ENCODE data around the gene FAM174A. TPM values are rescaled to one million over a fixed set of nuclear protein-coding genes. Genes with fewer than 3 reads are reported as not detected.
A peak's percentile ranks its signal among the peaks of the same experiment; 100 is the strongest.

Gene FAM174A
- 13.3 and 16.4 TPM in 2 replicates for total RNA-seq (2022)
- percentile 56 among the genes with signal in this experiment for Bru-seq, nascent RNA
- BruChase-seq, experiment 1, labeled RNA remaining after a 6-hour chase: percentile 43 among the genes with signal in this experiment
- percentile 39 among the genes with signal in this experiment for BruChase-seq, experiment 2, labeled RNA remaining after a 2-hour chase
- long read RNA-seq, transcript FAM174A-201 (3 exons, 1,356 nt): major isoform, 27 of 28 reads
- long read RNA-seq, partial matches to known transcripts: 1 of 28 reads
- long read RNA-seq, other reads (novel, unspliced or antisense): 0 of 28 reads

DNA sequence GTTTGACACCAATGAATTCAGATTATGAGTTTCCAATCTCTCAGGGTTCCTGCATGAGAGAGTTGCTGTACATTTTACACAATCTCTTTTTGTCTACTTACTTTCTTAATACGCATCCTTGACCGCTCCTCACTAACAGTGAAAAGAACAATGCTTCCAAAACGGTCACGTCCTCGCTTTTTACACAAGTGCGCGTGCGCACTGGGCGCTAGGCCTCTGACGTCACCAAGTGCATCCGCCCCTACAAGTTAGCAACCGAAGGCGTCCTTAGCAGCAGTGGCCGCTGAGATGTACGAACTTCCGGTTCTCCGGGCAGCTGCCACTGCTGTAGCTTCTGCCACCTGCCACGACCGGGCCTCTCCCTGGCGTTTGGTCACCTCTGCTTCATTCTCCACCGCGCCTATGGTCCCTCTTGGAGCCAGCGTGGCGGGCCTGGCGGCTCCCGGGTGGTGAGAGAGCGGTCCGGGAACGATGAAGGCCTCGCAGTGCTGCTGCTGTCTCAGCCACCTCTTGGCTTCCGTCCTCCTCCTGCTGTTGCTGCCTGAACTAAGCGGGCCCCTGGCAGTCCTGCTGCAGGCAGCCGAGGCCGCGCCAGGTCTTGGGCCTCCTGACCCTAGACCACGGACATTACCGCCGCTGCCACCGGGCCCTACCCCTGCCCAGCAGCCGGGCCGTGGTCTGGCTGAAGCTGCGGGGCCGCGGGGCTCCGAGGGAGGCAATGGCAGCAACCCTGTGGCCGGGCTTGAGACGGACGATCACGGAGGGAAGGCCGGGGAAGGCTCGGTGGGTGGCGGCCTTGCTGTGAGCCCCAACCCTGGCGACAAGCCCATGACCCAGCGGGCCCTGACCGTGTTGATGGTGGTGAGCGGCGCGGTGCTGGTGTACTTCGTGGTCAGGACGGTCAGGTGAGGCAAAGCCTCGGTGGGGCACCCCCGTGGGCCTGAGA lies at the start of gene FAM174A:
Gene FAM174A (plus strand): TSS at position 315 of the 946 bp plus-strand sequence. CDS start 157 bp downstream, at position 472.
- Mint-ChIP-seq H3K4me1 (ENCODE audit: low read depth, unreplicated experiment) (peaks cover 20% of the 10 kb centered on the region), H3K27ac (ENCODE audit: unreplicated experiment) (peak within 1 kb of the TSS; percentile 93), H3K27me3 (ENCODE audit: unreplicated experiment) (no peaks in the 10 kb centered on the region), H3K9me3 (ENCODE audit: low read depth, unreplicated experiment) (peaks cover 11% of the 10 kb centered on the region), H3K4me3 (ENCODE audit: low read depth, unreplicated experiment) (peak within 1 kb of the TSS; percentile 98), H3K36me3 (ENCODE audit: insufficient read depth, unreplicated experiment) (peaks cover 20% of the 10 kb centered on the region)
- intact Hi-C loops (cut with micrococcal nuclease; ENCODE audit: unreplicated experiment): no loop called here
- CTCF ChIA-PET: interaction anchor here (0.7 to 1.5 kb wide), 3 partner anchors 60 to 509 kb away, joined by 3 to 4 read pairs (median 3); no protein-coding TSS in a partner anchor
- peak; percentile 94 for DNase-seq
- TF ChIP-seq, protein P1, sequence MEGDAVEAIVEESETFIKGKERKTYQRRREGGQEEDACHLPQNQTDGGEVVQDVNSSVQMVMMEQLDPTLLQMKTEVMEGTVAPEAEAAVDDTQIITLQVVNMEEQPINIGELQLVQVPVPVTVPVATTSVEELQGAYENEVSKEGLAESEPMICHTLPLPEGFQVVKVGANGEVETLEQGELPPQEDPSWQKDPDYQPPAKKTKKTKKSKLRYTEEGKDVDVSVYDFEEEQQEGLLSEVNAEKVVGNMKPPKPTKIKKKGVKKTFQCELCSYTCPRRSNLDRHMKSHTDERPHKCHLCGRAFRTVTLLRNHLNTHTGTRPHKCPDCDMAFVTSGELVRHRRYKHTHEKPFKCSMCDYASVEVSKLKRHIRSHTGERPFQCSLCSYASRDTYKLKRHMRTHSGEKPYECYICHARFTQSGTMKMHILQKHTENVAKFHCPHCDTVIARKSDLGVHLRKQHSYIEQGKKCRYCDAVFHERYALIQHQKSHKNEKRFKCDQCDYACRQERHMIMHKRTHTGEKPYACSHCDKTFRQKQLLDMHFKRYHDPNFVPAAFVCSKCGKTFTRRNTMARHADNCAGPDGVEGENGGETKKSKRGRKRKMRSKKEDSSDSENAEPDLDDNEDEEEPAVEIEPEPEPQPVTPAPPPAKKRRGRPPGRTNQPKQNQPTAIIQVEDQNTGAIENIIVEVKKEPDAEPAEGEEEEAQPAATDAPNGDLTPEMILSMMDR (IDR thresholded peaks at IDR 0.05; ENCODE audit: unreplicated experiment): no peak
- no TSS peak for BruUV-seq (replicated peaks)

DNA sequence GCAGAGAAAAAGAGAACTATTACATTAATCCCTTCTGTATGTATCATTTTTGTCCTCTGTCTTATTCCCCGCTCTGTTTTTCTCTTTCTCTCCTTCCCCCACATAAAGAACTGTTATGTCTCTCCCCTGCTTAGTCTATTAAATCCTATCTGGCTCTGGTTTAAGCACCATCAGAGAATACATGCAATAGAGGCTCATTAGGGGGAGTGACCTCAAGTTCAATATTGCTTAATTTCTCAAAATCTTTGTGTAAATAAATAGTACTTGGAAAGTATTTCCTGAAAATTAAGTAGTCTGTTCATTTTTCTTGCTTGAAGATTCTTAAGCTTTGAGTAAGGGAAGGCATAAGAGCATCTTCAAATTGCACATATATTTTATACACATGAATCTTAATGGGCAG lies 41.2 kb upstream of the FAM174A start:
- H3K4me3 Mint-ChIP-seq (ENCODE audit: low read depth, unreplicated experiment): no peak overlapping the region
- no TSS peak for BruUV-seq (replicated peaks)
- no peaks in the 10 kb centered on the region for H3K27me3 Mint-ChIP-seq (ENCODE audit: unreplicated experiment)
- intact Hi-C loops (cut with micrococcal nuclease; ENCODE audit: unreplicated experiment): no loop called here
- H3K27ac Mint-ChIP-seq (ENCODE audit: unreplicated experiment): no peak overlapping the region
- H3K4me1 Mint-ChIP-seq (ENCODE audit: low read depth, unreplicated experiment): no peaks in the 10 kb centered on the region
- no peaks in the 10 kb centered on the region for H3K36me3 Mint-ChIP-seq (ENCODE audit: insufficient read depth, unreplicated experiment)
- TF ChIP-seq, protein P1 (IDR thresholded peaks at IDR 0.05; ENCODE audit: unreplicated experiment): no peak
- no peak for DNase-seq
- CTCF ChIA-PET: no interaction called here
- H3K9me3 Mint-ChIP-seq (ENCODE audit: low read depth, unreplicated experiment): peaks cover 3% of the 10 kb centered on the region

DNA sequence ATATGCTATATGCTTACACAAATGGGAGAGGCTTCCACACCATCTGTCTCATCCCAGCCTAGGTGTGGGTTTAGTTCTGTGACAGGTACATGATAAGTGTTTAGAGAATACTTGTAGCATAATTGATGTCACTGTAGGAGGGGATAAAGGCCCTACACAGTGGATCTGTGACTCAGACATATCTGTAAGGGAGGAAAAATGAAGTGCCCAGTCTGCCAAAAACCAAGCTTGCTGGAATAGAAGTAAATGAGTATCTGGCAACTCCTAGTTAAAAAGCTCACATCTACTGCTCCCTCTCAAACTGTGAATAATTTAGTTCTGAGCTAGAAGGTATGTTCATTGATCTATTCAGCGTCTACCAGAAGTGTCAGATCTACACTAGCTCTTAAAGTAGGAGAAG lies 38.9 kb upstream of the FAM174A start:
- Mint-ChIP-seq H3K4me1 (ENCODE audit: low read depth, unreplicated experiment) (no peaks in the 10 kb centered on the region), H3K27ac (ENCODE audit: unreplicated experiment) (no peak overlapping the region), H3K4me3 (ENCODE audit: low read depth, unreplicated experiment) (no peak overlapping the region), H3K27me3 (ENCODE audit: unreplicated experiment) (no peaks in the 10 kb centered on the region), H3K9me3 (ENCODE audit: low read depth, unreplicated experiment) (no peaks in the 10 kb centered on the region), H3K36me3 (ENCODE audit: insufficient read depth, unreplicated experiment) (no peaks in the 10 kb centered on the region)
- CTCF ChIA-PET: no interaction called here
- TF ChIP-seq, protein P1 (IDR thresholded peaks at IDR 0.05; ENCODE audit: unreplicated experiment): no peak
- no TSS peak for BruUV-seq (replicated peaks)
- intact Hi-C loops (cut with micrococcal nuclease; ENCODE audit: unreplicated experiment): no loop called here
- no peak for DNase-seq

DNA sequence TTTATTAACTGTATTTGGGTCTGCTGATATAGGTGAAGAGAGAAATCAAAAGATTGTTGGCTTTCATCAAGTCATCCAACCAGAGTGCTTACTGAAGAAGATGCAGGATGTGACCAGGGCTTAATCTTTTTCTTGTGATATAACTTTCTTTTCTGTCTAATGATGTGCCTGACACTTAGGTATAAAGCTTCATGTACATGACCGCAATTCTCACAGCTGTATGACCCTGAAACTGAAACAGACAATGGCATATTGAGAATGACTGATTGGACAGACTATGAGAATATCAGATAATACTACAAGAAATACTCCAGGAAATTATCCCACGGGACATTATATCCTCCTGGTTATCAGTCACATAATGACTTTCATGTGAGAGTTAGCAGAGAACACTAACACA lies 32.5 kb upstream of the FAM174A start:
- intact Hi-C loops (cut with micrococcal nuclease; ENCODE audit: unreplicated experiment): no loop called here
- TF ChIP-seq, protein P1 (IDR thresholded peaks at IDR 0.05; ENCODE audit: unreplicated experiment): no peak
- Mint-ChIP-seq H3K27ac (ENCODE audit: unreplicated experiment) (no peak overlapping the region), H3K9me3 (ENCODE audit: low read depth, unreplicated experiment) (no peaks in the 10 kb centered on the region), H3K4me3 (ENCODE audit: low read depth, unreplicated experiment) (no peak overlapping the region), H3K27me3 (ENCODE audit: unreplicated experiment) (no peaks in the 10 kb centered on the region), H3K36me3 (ENCODE audit: insufficient read depth, unreplicated experiment) (no peaks in the 10 kb centered on the region), H3K4me1 (ENCODE audit: low read depth, unreplicated experiment) (no peaks in the 10 kb centered on the region)
- no TSS peak for BruUV-seq (replicated peaks)
- CTCF ChIA-PET: no interaction called here
- DNase-seq: no peak

All from Calu3 (cell line).